GM18867 (cell line): Measurements from ENCODE around the gene ZNF345.

Experiments used
- ATAC-seq: cut with Tn5 transposase; IDR thresholded peaks from one replicate; pipeline ENCODE4 v1.9.1; 2021; ENCODE audit warnings: mild to moderate bottlenecking, moderate library complexity; ENCODE audit not compliant: unreplicated experiment

Gene ZNF345

GRCh38 chr19:36850559-36851442 is at the start of gene ZNF345:
Gene ZNF345, plus strand, starts transcription at chr19:36850876. Its CDS starts 25,955 bp downstream, at chr19:36876831.
- ATAC-seq, result peak; percentile 75

DNA sequence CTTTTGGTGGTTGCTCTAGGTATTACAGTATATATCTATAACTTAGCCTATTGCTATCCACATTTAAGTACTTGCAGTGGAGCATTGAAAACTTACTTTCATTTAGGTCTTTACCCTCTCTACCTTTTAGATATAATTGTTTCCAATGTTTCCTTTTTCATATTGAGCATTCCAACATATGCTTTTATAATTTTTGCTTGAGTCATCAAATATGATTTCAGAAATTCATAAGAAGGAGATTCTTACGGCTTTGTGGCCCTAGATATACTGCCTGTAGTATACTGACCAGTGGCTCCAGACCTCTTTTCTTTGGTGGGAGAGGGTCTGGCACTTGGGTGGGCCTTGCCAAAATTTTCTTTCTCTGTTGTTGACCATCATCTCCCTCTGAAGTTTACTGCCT is 45.3 kb upstream of the ZNF345 start:
- no peak for ATAC-seq

- ATAC-seq, result no peak
Measured at GRCh38 chr19:36807029-36807428, 43.6 kb upstream of the ZNF345 start.

DNA sequence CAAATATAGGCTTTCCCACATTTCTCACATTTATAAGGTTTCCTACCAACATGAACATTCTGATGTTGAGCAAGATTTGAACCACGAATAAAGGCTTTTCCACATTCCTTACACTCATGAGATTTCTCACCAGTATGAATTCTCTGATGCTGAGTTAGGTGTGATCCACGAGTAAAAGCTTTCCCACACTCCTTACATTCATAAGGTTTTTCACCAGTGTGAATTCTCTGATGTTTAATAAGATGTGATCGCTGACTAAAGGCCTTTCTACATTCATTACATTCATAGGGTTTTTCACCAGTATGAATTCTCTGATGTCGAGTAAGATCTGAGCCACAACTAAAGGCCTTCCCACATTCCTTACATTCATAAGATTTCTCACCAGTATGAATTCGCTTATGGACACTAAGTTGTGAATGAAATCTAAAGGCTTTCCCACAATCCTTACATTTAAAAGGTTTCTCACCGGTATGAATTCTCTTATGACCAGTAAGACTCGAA is 31.5 kb upstream of the ZNF345 start:
- no peak for ATAC-seq

GRCh38 chr19:36821758-36822157 is 28.9 kb upstream of the ZNF345 start:
- ATAC-seq, result no peak

DNA sequence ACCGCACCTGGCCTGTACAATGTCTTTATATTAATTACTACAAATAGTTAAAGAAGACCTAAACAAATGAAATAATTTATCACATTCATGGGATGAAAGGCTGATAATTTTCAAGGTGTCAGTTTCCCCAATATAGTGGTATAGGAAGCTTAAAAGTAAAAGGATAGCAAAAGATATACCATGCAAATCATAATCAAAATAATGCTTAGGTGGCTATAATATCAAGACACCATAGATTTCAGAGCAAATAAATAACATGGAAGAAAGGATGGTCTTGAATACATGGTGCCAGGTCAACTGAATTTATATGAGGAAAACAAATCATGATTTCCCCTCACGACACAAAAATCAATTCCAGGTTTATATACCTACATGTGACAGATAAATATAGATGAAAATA is 17.2 kb upstream of the ZNF345 start:
- ATAC-seq, result no peak

- no peak for ATAC-seq
Measured at GRCh38 chr19:36837176-36837905, 13.3 kb upstream of the ZNF345 start.

DNA sequence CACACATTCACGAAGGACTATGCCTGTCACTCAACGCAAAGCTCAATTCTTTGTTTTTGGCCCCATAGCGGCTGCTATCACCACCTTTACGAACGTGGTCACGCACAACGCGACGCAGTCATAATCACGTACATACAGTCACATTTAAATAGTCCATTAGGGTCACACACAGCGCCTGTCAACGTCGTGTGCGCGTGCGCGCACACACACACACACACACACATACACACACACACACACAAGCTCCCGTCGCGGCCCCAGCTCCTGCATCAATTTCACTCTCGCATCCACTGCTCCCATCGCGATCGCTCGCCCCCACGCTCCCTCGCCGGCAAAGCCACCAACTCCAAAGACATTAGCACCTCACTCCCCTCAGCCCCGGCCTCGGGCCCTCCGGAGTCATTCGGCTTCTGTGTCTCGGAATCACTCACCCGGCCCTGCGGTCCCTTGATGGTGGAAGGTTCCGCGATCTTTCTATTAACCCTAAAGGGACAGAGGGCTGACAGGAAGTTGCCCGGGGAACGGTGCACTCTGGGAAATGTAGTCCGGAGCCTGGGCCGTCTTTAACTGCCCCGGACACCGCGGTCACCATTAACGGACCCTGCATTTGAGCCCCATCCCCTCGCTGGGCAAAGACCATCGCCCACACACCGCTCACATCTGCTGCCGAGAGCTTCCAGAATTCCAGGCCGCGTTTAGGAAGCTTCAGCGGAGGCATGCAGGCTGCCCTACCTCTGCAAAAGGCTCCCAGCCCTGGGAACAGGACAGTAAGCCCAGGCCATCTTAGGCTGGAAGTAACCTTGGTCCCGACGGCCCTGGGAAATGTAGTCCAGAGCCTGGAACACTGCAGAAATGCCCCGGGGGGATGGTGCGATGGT is 12.5 kb upstream of the ZNF345 start, which contains the start of gene ZNF790:
TSS of gene ZNF790 (minus strand) at position 482 of the 878 bp plus-strand sequence. CDS start 12,768 bp downstream, outside the sequence.
- ATAC-seq, result peak; percentile 93

GRCh38 chr19:36838784-36839324 is 11.8 kb upstream of the ZNF345 start:
- ATAC-seq, result no peak

- ATAC-seq, result no peak
Measured at GRCh38 chr19:36847968-36848367, 2.7 kb upstream of the ZNF345 start.

GRCh38 chr19:36849701-36850558 is 746 bp upstream of the ZNF345 start:
- ATAC-seq, result peak; percentile 89

- no peak for ATAC-seq
Measured at GRCh38 chr19:36851898-36852297, 1.2 kb downstream of the ZNF345 start.

- no peak for ATAC-seq
Measured at GRCh38 chr19:36876993-36877938, 26.6 kb downstream of the ZNF345 start.

- ATAC-seq, result no peak
Measured at GRCh38 chr19:36891768-36892357, 41.2 kb downstream of the ZNF345 start.

GRCh38 chr19:36894849-36895383 is 44.2 kb downstream of the ZNF345 start:
- no peak for ATAC-seq

GRCh38 chr19:36898422-36898821 is 47.7 kb downstream of the ZNF345 start:
- ATAC-seq, result no peak

GRCh38 chr19:36915992-36916830 is 65.5 kb downstream of the ZNF345 start, which contains the start of the genes ZNF568 and ZNF829:
Gene ZNF568, plus strand, starts transcription at chr19:36916332. Its CDS starts 6,439 bp downstream, at chr19:36922771.
Gene ZNF829, minus strand, starts transcription at chr19:36916291. Its CDS starts 1,124 bp downstream, at chr19:36915167.
- ATAC-seq, result peak; percentile 65
